GM23248 (cell line): Measurements from ENCODE around the gene TBC1D25. TPM values are rescaled to one million over a fixed set of nuclear protein-coding genes. Genes with fewer than 3 reads are reported as not detected.
"Not testable (repeated sequence)": the region's sequence is repeated elsewhere in the genome, so short reads cannot be mapped to it uniquely, and the experiment has no call there.

Experiments used
- DNase-seq: peaks from one replicate; pipeline ENCODE4 v3.0.0-alpha.2; 2015
- H2AFZ ChIP-seq: fragments of 200-600 bp; sonication (generic); 2 replicates; pipeline ENCODE4 v1.6.1; 2016; ENCODE audit warnings: antibody characterized with exemption
- H3F3A ChIP-seq: fragments of 200-600 bp; sonication (generic); 2 replicates; pipeline ENCODE4 v1.6.1; 2016; ENCODE audit warnings: mild to moderate bottlenecking, antibody characterized with exemption, mixed run types; ENCODE audit not compliant: insufficient read depth
- H3K27ac ChIP-seq: fragments of 200-600 bp; sonication (generic); 2 replicates; pipeline ENCODE4 v1.5.1; 2016; ENCODE audit warnings: mild to moderate bottlenecking
- H3K27me3 ChIP-seq: fragments of 200-600 bp; sonication (generic); replicated peaks from 2 replicates; pipeline ENCODE4 v1.6.1; 2016; ENCODE audit warnings: mild to moderate bottlenecking; ENCODE audit not compliant: insufficient read depth
- H3K36me3 ChIP-seq: fragments of 200-600 bp; sonication (generic); 2 replicates; pipeline ENCODE4 v1.6.1; 2016; ENCODE audit warnings: low read depth, mild to moderate bottlenecking
- H3K4me1 ChIP-seq: fragments of 200-600 bp; sonication (generic); 2 replicates; pipeline ENCODE4 v1.6.1; 2016; ENCODE audit warnings: mild to moderate bottlenecking; ENCODE audit not compliant: insufficient read depth
- H3K4me2 ChIP-seq: fragments of 200-600 bp; sonication (generic); one replicate; pipeline ENCODE4 v1.6.1; 2016; ENCODE audit warnings: mild to moderate bottlenecking; ENCODE audit not compliant: unreplicated experiment
- H3K4me3 ChIP-seq: fragments of 200-600 bp; sonication (generic); 2 replicates; pipeline ENCODE4 v1.5.1; 2016; ENCODE audit warnings: mild to moderate bottlenecking
- H3K79me2 ChIP-seq: fragments of 200-600 bp; sonication (generic); 2 replicates; pipeline ENCODE4 v1.6.1; 2016; ENCODE audit warnings: mild to moderate bottlenecking; ENCODE audit not compliant: insufficient read depth
- H3K9ac ChIP-seq: fragments of 200-600 bp; sonication (generic); 2 replicates; pipeline ENCODE4 v1.6.1; 2016; ENCODE audit warnings: mild to moderate bottlenecking
- H3K9me2 ChIP-seq: fragments of 200-600 bp; sonication (generic); 2 replicates; pipeline ENCODE4 v1.6.1; 2016; ENCODE audit warnings: mixed run types, mild to moderate bottlenecking, moderate library complexity; ENCODE audit not compliant: insufficient read depth
- H3K9me3 ChIP-seq: fragments of 200-600 bp; sonication (generic); one replicate; pipeline ENCODE4 v1.6.1; 2017; ENCODE audit warnings: low read depth
- H4K20me1 ChIP-seq: fragments of 200-600 bp; sonication (generic); 2 replicates; pipeline ENCODE4 v1.6.0; 2016; ENCODE audit not compliant: insufficient read depth
- EZH2 ChIP-seq: fragments of 200-600 bp; sonication (generic); IDR thresholded peaks from 2 replicates; pipeline ENCODE4 v1.6.1; 2018; ENCODE audit warnings: antibody characterized with exemption, mild to moderate bottlenecking; ENCODE audit not compliant: insufficient read depth, poor library complexity, severe bottlenecking
- EZH2phosphoT487 ChIP-seq: fragments of 200-600 bp; sonication (generic); IDR thresholded peaks from 2 replicates; pipeline ENCODE4 v1.6.1; 2018; ENCODE audit warnings: antibody characterized with exemption, moderate library complexity, mild to moderate bottlenecking, low read depth; ENCODE audit not compliant: insufficient read depth
- WGBS, 2 experiments: methylation state at CpG; one replicate each; pipeline ENCODE4 v1.1.6; 2015 to 2017; ENCODE audit warnings: low lambda C conversion rate in 2 of 2, low coverage in 1 of 2; ENCODE audit errors: missing lambda C conversion rate in 2 of 2; 5-methylcytosine and 5-hydroxymethylcytosine counted together
- in situ Hi-C: fragments of 300-500 bp; cut with MboI; formaldehyde crosslinking; loops from 2 replicates; pipeline ENCODE4 v1.15.0; 2020
- polyA plus RNA-seq: library from polyadenylated mRNA; unstranded; fragments of >200 nt; fragmentation: Nextera tagmentation; extraction: Ambion mirVana; gene quantifications from 2 replicates; pipeline ENCODE4 v1.2.1, GENCODE V29; 2016
- total RNA-seq: library from RNA; depleted of rRNA; stranded (reverse); fragments of >200 nt; shearing (Covaris generic); gene quantifications from 2 replicates; pipeline ENCODE4 v1.2.3, GENCODE V29; 2014

TBC1D25 gene
- total and polyA plus RNA-seq, 2 experiments from 2014 or later = 7.9 to 8.6 TPM

- Histone ChIP-seq H3F3A (no peaks in the 10 kb centered on the region), H3K27me3 (no peaks in the 10 kb centered on the region), H3K36me3 (no peaks in the 10 kb centered on the region; the same call in 1 of the 2 replicates), H3K9me3 (no peaks in the 10 kb centered on the region), H3K9ac (no peak overlapping the region), H4K20me1 (no peaks in the 10 kb centered on the region), H2AFZ (no peak overlapping the region), H3K9me2 (no peaks in the 10 kb centered on the region), H3K79me2 (no peaks in the 10 kb centered on the region), H3K4me2 (no peak overlapping the region), H3K27ac (no peak overlapping the region), H3K4me1 (no peaks in the 10 kb centered on the region), H3K4me3 (no peak overlapping the region)
- in situ Hi-C loops = no loop called here
- 94 to 96% methylated on average over 3 of the region's 3 CpGs for WGBS, 2 experiments
- DNase-seq = no peak
- TF ChIP-seq EZH2phosphoT487 = no peak
- no peak for TF ChIP-seq EZH2
Observed at GRCh38 chrX:48548871-48549270, 9.4 kb downstream of the TBC1D25 start.

GRCh38 chrX:48555731-48556325, 16.3 kb downstream of the TBC1D25 start:
- H2AFZ ChIP-seq, H3K36me3 ChIP-seq, H3K79me2 ChIP-seq, H3K9me3 ChIP-seq, H3K4me3 ChIP-seq, in situ Hi-C loops, H3K4me2 ChIP-seq, H3K9ac ChIP-seq, H3K27ac ChIP-seq, H3K4me1 ChIP-seq, DNase-seq, H4K20me1 ChIP-seq, H3K27me3 ChIP-seq, H3K9me2 ChIP-seq: not testable (repeated sequence)
- peaks cover 12% of the 10 kb centered on the region; the same call in 1 of the 2 replicates for H3F3A ChIP-seq
- WGBS, 2 experiments = 86 to 87% methylated on average over 9 of the region's 9 CpGs

- no peaks in the 10 kb centered on the region for H3K36me3 ChIP-seq
- in situ Hi-C loops = no loop called here
- H3K79me2 ChIP-seq = no peaks in the 10 kb centered on the region
- WGBS, 2 experiments = 18 to 25% methylated on average over 4 of the region's 4 CpGs
- no peak overlapping the region for H3K9ac ChIP-seq
- H3K4me3 ChIP-seq = no peak overlapping the region
- no peaks in the 10 kb centered on the region for H3K9me2 ChIP-seq
- TF ChIP-seq EZH2 (no peak), EZH2phosphoT487 (no peak)
- no peaks in the 10 kb centered on the region for H3K27me3 ChIP-seq
- peak; percentile 87 for DNase-seq
- H4K20me1 ChIP-seq = no peaks in the 10 kb centered on the region
- H2AFZ ChIP-seq = no peak overlapping the region
- H3K27ac ChIP-seq = peak overlapping the region; percentile 60
- no peak overlapping the region for H3K4me2 ChIP-seq
- peaks cover 12% of the 10 kb centered on the region; the same call in 1 of the 2 replicates for H3F3A ChIP-seq
- H3K4me1 ChIP-seq = peaks cover 9% of the 10 kb centered on the region
- H3K9me3 ChIP-seq = no peaks in the 10 kb centered on the region
Observed at GRCh38 chrX:48558271-48558670, 18.8 kb downstream of the TBC1D25 start.

- no peak overlapping the region for H3K4me3 ChIP-seq
- no peaks in the 10 kb centered on the region for H3K79me2 ChIP-seq
- no peaks in the 10 kb centered on the region for H3K9me3 ChIP-seq
- H3K9ac ChIP-seq = no peak overlapping the region
- no peak overlapping the region for H3K4me2 ChIP-seq
- in situ Hi-C loops = no loop called here
- H3F3A ChIP-seq = peaks cover 12% of the 10 kb centered on the region; the same call in 1 of the 2 replicates
- TF ChIP-seq EZH2phosphoT487 (no peak), EZH2 (no peak)
- no peak overlapping the region for H2AFZ ChIP-seq
- no peak overlapping the region for H3K27ac ChIP-seq
- H3K36me3 ChIP-seq = no peaks in the 10 kb centered on the region
- 94 to 95% methylated on average over 8 to 17 of the region's 24 CpGs for WGBS, 2 experiments
- no peaks in the 10 kb centered on the region for H3K9me2 ChIP-seq
- no peaks in the 10 kb centered on the region for H4K20me1 ChIP-seq
- no peaks in the 10 kb centered on the region for H3K27me3 ChIP-seq
- no peak for DNase-seq
- peaks cover 9% of the 10 kb centered on the region for H3K4me1 ChIP-seq
Observed at GRCh38 chrX:48559636-48560035, 20.1 kb downstream of the TBC1D25 start.

- no peaks in the 10 kb centered on the region for H3K79me2 ChIP-seq
- no peaks in the 10 kb centered on the region for H3K27me3 ChIP-seq
- in situ Hi-C loops = no loop called here
- H3K9me3 ChIP-seq = no peaks in the 10 kb centered on the region
- TF ChIP-seq EZH2 (no peak), EZH2phosphoT487 (no peak)
- no peaks in the 10 kb centered on the region for H3K9me2 ChIP-seq
- H3K36me3 ChIP-seq = no peaks in the 10 kb centered on the region
- peaks cover 9% of the 10 kb centered on the region for H3K4me1 ChIP-seq
- WGBS, 2 experiments = 91 to 97% methylated on average over 10 to 13 of the region's 14 CpGs
- H3F3A ChIP-seq = peaks cover 12% of the 10 kb centered on the region; the same call in 1 of the 2 replicates
- no peak for DNase-seq
- H3K4me2 ChIP-seq = no peak overlapping the region
- no peak overlapping the region for H3K27ac ChIP-seq
- no peak overlapping the region for H3K4me3 ChIP-seq
- H4K20me1 ChIP-seq = no peaks in the 10 kb centered on the region
- no peak overlapping the region for H3K9ac ChIP-seq
- no peak overlapping the region for H2AFZ ChIP-seq
Observed at GRCh38 chrX:48560056-48560455, 20.5 kb downstream of the TBC1D25 start.
